HepG2 (cell line): ENCODE results near the gene CFAP90. TPM values are rescaled to one million over a fixed set of nuclear protein-coding genes. Genes with fewer than 3 reads are reported as not detected.

Source experiments
- ATAC-seq: fragments of 200-7000 bp; cut with Tn5 transposase; 3 replicates; pipeline ENCODE4 v1.9.1; 2020; ENCODE audit warnings: mild to moderate bottlenecking, moderate library complexity
- BruUV-seq: library from RNA; stranded (reverse); fragments of 400-500 nt; replicated peaks from 2 replicates; lab custom pipeline; 2021; lab: Mats Ljungman, UMichigan
- CTCF ChIA-PET: fragments of 300-600 bp; formaldehyde crosslinking; extraction: SDS; loops from one replicate; lab custom pipeline; 2021; ENCODE audit warnings: low total read pairs, inconsistent platforms, low intra/inter-chr PET ratio; lab: Yijun Ruan, JAX
- POLR2A ChIA-PET: fragments of 350-600 bp; sonication (Branson Sonifier 250); formaldehyde crosslinking; loops from one replicate; lab custom pipeline; 2020; ENCODE audit warnings: antibody characterized with exemption, inconsistent platforms; lab: Yijun Ruan, JAX
- DNase-seq: peaks from one replicate; pipeline ENCODE4 v3.0.0-alpha.2; 2015; ENCODE audit warnings: low spot score
- FAIRE-seq: peaks from 3 replicates; lab custom pipeline; 2011; peaks lifted over from hg19 to GRCh38; lab: Jason Lieb, UNC
- H2AFZ ChIP-seq: one replicate; pipeline ENCODE4 v1.6.1; 2011; ENCODE audit warnings: low read length, inconsistent platforms
- H3K27ac ChIP-seq: fragments of 300-600 bp; 3 replicates; pipeline ENCODE4 v1.8.0; 2011; ENCODE audit warnings: mixed run types, mild to moderate bottlenecking, mixed read lengths, low read length, inconsistent platforms; ENCODE audit not compliant: insufficient read depth; ENCODE audit errors: extremely low read length
- H3K27me3 ChIP-seq, 2 experiments: fragments of 200-600 bp in 1 of 2; 2 replicates in 1 of 2; 3 replicates in 1 of 2; pipeline versions ENCODE4 v1.6.0 to v1.8.0; 2011; ENCODE audit warnings: low read length in 2 of 2, mild to moderate bottlenecking in 2 of 2, moderate library complexity in 2 of 2, inconsistent platforms in 1 of 2; ENCODE audit not compliant: insufficient read depth in 2 of 2, control insufficient read depth in 1 of 2
- H3K36me3 ChIP-seq, 2 experiments: fragments of 200-600 bp in 1 of 2; replicated peaks in 1 of 2; 2 replicates in 1 of 2; 3 replicates in 1 of 2; pipeline versions ENCODE4 v1.5.1 to v1.8.0; 2011; ENCODE audit warnings: low read length in 2 of 2, inconsistent platforms in 1 of 2; ENCODE audit not compliant: insufficient read depth in 2 of 2, control insufficient read depth in 1 of 2
- H3K4me1 ChIP-seq: 2 replicates; pipeline ENCODE4 v1.5.1; 2012; ENCODE audit warnings: low read length, inconsistent platforms; ENCODE audit not compliant: insufficient read depth
- H3K4me2 ChIP-seq: 2 replicates; pipeline ENCODE4 v1.6.0; 2011; ENCODE audit warnings: low read depth, low read length, inconsistent platforms
- H3K4me3 ChIP-seq, 3 experiments: fragments of 200-600 bp in 1 of 3; sonication (generic), shearing (Covaris generic) in 1 of 3; replicated peaks in 1 of 3; 2 replicates each; pipeline ENCODE4 v1.5.1; 2011 to 2016; ENCODE audit warnings: low read length in 3 of 3, inconsistent platforms in 2 of 3, low read depth in 2 of 3, mild to moderate bottlenecking in 2 of 3, control low read depth in 1 of 3, mixed read lengths in 1 of 3; ENCODE audit not compliant: insufficient read depth in 1 of 3
- H3K79me2 ChIP-seq: one replicate; pipeline ENCODE4 v1.6.1; 2011; ENCODE audit warnings: low read length, inconsistent platforms; ENCODE audit not compliant: insufficient read depth
- H3K9ac ChIP-seq: 2 replicates; pipeline ENCODE4 v1.6.0; 2011; ENCODE audit warnings: mild to moderate bottlenecking, low read depth, low read length, inconsistent platforms; ENCODE audit not compliant: insufficient read depth
- H3K9me3 ChIP-seq: 2 replicates; pipeline ENCODE4 v1.5.1; 2012; ENCODE audit warnings: mild to moderate bottlenecking, low read length
- H4K20me1 ChIP-seq: 2 replicates; pipeline ENCODE4 v1.6.0; 2011; ENCODE audit warnings: inconsistent platforms, mild to moderate bottlenecking, low read length, moderate library complexity; ENCODE audit not compliant: insufficient read depth
- ARID2 ChIP-seq: sonication (generic); formaldehyde crosslinking; IDR thresholded peaks from 2 replicates; pipeline ENCODE4 v1.8.1; 2022; ENCODE audit warnings: mild to moderate bottlenecking, missing genetic modification reagents, borderline replicate concordance
- ATM ChIP-seq: fragments of 450-650 bp; IDR thresholded peaks from 2 replicates; pipeline ENCODE4 v1.7.1; 2017; ENCODE audit warnings: mild to moderate bottlenecking, borderline replicate concordance
- GLI4 ChIP-seq: sonication (generic); formaldehyde crosslinking; IDR thresholded peaks from 2 replicates; pipeline ENCODE4 v1.5.1; 2020; ENCODE audit warnings: missing genetic modification reagents, mild to moderate bottlenecking, moderate library complexity, borderline replicate concordance
- MYC ChIP-seq: sonication (generic); formaldehyde crosslinking; IDR thresholded peaks from 2 replicates; pipeline ENCODE4 v1.9.0; 2021; ENCODE audit warnings: missing genetic modification reagents, borderline replicate concordance
- PCBP1 ChIP-seq: fragments of 200-400 bp; formaldehyde crosslinking; IDR thresholded peaks from 2 replicates; pipeline ENCODE4 v1.6.1; 2017; ENCODE audit warnings: mild to moderate bottlenecking, low read depth, low read length, borderline replicate concordance
- PHB2 ChIP-seq: fragments of 450-650 bp; IDR thresholded peaks from 2 replicates; pipeline ENCODE4 v1.6.1; 2018; ENCODE audit not compliant: partially characterized antibody
- SCMH1 ChIP-seq: sonication (generic); formaldehyde crosslinking; IDR thresholded peaks from 2 replicates; pipeline ENCODE4 v1.9.0; 2021; ENCODE audit warnings: missing genetic modification reagents, mild to moderate bottlenecking, borderline replicate concordance
- ZEB1 ChIP-seq: IDR thresholded peaks from 2 replicates; pipeline ENCODE4 v1.6.1; 2012; ENCODE audit warnings: mild to moderate bottlenecking, low read depth, inconsistent platforms; ENCODE audit not compliant: insufficient replicate concordance
- ZNF160 ChIP-seq: sonication (generic); formaldehyde crosslinking; IDR thresholded peaks from 2 replicates; pipeline ENCODE4 v1.8.0; 2022; ENCODE audit warnings: mild to moderate bottlenecking, inconsistent platforms, missing genetic modification reagents
- ZNF414 ChIP-seq: sonication (generic); formaldehyde crosslinking; IDR thresholded peaks from 2 replicates; pipeline ENCODE4 v1.5.0; 2020; ENCODE audit warnings: missing genetic modification reagents
- ZNF572 ChIP-seq: sonication (generic); formaldehyde crosslinking; IDR thresholded peaks from 2 replicates; pipeline ENCODE4 v1.5.1; 2020; ENCODE audit warnings: mild to moderate bottlenecking, missing genetic modification reagents
- ZNF768 ChIP-seq: sonication (generic); formaldehyde crosslinking; IDR thresholded peaks from 2 replicates; pipeline ENCODE4 v1.4.0; 2020; ENCODE audit warnings: missing genetic modification reagents
- ZNF772 ChIP-seq: sonication (generic); formaldehyde crosslinking; IDR thresholded peaks from 2 replicates; pipeline ENCODE4 v1.5.0; 2020; ENCODE audit warnings: mild to moderate bottlenecking, missing genetic modification reagents
- WGBS: methylation state at CpG from one replicate; pipeline ENCODE4 v1.1.6; 2017; ENCODE audit warnings: low lambda C conversion rate; 5-methylcytosine and 5-hydroxymethylcytosine counted together
- in situ Hi-C: cut with HindIII; loops from 2 replicates; pipeline ENCODE4 v1.10.0; 2017; ENCODE audit warnings: low pct_unique_long_range_greater_than_20kb; ENCODE audit not compliant: extremely low pct_ligation_motif_present
- intact Hi-C: fragments of 100-400 bp; cut with micrococcal nuclease; formaldehyde crosslinking; loops from one replicate; pipeline ENCODE4 v1.10.0; 2022; ENCODE audit not compliant: unreplicated experiment
- polyA plus RNA-seq, 8 experiments: library from polyadenylated mRNA; depleted of rRNA in 3 of 8; stranded (reverse) in 7 of 8; unstranded in 1 of 8; fragments of >200 nt; fragmentation: Illumina TruSeq in 4 of 8; extraction: Trizol in 4 of 8; gene quantifications; 2 replicates each; pipeline versions ENCODE4 v1.2.1 to v1.2.3, GENCODE V29; 2011 to 2016; ENCODE audit warnings: low read depth in 4 of 8, missing spikeins in 1 of 8, mixed read lengths in 1 of 8; ENCODE audit not compliant: insufficient read depth in 1 of 8
- total RNA-seq, 5 experiments: library from RNA; depleted of rRNA; stranded (reverse); fragments of >200 nt; fragmentation: Illumina TruSeq; extraction: Trizol; gene quantifications; 2 replicates each; pipeline ENCODE4 v1.2.3, GENCODE V29; 2016; ENCODE audit warnings: low read depth in 1 of 5
- TF ChIP-seq, protein P1 (sequence below): sonication (generic); formaldehyde crosslinking; IDR thresholded peaks from 2 replicates; pipeline ENCODE4 v1.4.0; 2020; ENCODE audit warnings: missing genetic modification reagents
- TF ChIP-seq, protein P2 (sequence below): sonication (generic); formaldehyde crosslinking; IDR thresholded peaks from 2 replicates; pipeline ENCODE4 v1.5.1; 2020; ENCODE audit warnings: mild to moderate bottlenecking, missing genetic modification reagents, moderate library complexity

Gene CFAP90
- total and polyA plus RNA-seq, 2 of the 13 experiments (the other 11 are each of a cell fraction or from before 2014, with no cell fraction given) = 0.11 TPM; not detected in 1

GRCh38 chr5:7873216-7873615 is 22.3 kb upstream of the CFAP90 start:
- POLR2A ChIA-PET = interaction anchor here (1.9 kb wide), 1 partner anchor 23 kb away, joined by 4 read pairs; the partner anchor contains the start of gene CFAP90
- no peak for TF ChIP-seq PCBP1
- TF ChIP-seq SCMH1 = no peak
- no peak for TF ChIP-seq ATM

DNA sequence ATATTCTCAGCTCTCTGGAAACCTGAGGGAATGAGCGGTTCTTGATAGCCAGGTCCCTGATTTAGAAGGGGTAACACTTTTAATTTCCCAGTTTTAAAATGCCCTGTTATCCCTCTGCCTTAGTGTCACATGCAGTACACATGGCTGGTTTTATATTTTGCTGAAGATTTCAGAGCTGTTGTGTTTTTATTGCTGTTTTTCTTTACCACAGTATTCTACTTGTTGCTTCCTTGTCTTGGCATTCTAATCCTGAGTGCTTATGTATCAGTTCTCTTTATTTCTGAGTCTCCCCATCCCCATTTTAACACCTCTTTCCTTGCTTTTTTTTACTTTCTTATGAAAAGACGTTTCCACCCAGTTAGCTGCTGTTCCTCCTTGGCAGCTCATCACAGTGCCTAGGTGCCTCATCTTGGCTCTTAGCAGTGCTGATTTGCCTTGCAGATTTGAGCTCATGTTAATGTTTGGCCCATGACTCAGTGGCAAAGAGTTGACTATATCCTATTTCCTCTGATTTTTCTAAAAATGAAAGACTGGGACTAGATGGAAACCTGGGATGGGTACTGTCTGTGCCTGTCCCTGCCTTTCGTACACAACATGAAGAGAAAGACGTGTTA is 21.7 kb upstream of the CFAP90 start:
- Histone ChIP-seq H3K4me2 (no peak overlapping the region), H3K9ac (no peak overlapping the region), H3K79me2 (peaks cover 87% of the 10 kb centered on the region), H3K4me3 (no peak overlapping the region), H4K20me1 (peaks cover 15% of the 10 kb centered on the region; the same call in 1 of the 2 replicates), H3K36me3 (peaks cover 3 to 53% of the 10 kb centered on the region in 2 experiments), H3K27ac (no peak overlapping the region), H3K27me3 (no peaks in the 10 kb centered on the region; a peak in 1 of 5 replicates), H3K4me1 (peaks cover 53% of the 10 kb centered on the region), H3K9me3 (no peaks in the 10 kb centered on the region), H2AFZ (no peak overlapping the region)
- ATAC-seq (no peak), FAIRE-seq (no peak), DNase-seq (no peak)
- in situ Hi-C loops (no loop called here), intact Hi-C loops (loop anchor here (5.0 kb wide), 1 partner anchor 1240 kb away; the partner anchor contains the start of genes NSUN2 and SRD5A1)
- 94% methylated on average over 4 of the region's 4 CpGs for WGBS
- ChIA-PET CTCF (no interaction called here), POLR2A (interaction anchor here (1.9 kb wide), 1 partner anchor 22 kb away, joined by 4 read pairs; the partner anchor contains the start of gene CFAP90)
- BruUV-seq = no TSS peak
- TF ChIP-seq ZNF768 (CRISPR knock-in tag) (no peak), ZNF414 (CRISPR knock-in tag) (no peak), MYC (no peak), ZEB1 (no peak), PHB2 (no peak), ZNF160 (no peak), ARID2 (no peak), ZNF572 (CRISPR knock-in tag) (no peak), ZNF772 (CRISPR knock-in tag) (no peak), GLI4 (CRISPR knock-in tag) (no peak)
- TF ChIP-seq, protein P1, sequence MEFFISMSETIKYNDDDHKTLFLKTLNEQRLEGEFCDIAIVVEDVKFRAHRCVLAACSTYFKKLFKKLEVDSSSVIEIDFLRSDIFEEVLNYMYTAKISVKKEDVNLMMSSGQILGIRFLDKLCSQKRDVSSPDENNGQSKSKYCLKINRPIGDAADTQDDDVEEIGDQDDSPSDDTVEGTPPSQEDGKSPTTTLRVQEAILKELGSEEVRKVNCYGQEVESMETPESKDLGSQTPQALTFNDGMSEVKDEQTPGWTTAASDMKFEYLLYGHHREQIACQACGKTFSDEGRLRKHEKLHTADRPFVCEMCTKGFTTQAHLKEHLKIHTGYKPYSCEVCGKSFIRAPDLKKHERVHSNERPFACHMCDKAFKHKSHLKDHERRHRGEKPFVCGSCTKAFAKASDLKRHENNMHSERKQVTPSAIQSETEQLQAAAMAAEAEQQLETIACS (CRISPR knock-in tag) = no peak
- TF ChIP-seq, protein P2, sequence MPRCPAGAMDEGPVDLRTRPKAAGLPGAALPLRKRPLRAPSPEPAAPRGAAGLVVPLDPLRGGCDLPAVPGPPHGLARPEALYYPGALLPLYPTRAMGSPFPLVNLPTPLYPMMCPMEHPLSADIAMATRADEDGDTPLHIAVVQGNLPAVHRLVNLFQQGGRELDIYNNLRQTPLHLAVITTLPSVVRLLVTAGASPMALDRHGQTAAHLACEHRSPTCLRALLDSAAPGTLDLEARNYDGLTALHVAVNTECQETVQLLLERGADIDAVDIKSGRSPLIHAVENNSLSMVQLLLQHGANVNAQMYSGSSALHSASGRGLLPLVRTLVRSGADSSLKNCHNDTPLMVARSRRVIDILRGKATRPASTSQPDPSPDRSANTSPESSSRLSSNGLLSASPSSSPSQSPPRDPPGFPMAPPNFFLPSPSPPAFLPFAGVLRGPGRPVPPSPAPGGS = no peak

More at GRCh38 chr5:7873216-7873615, 22.3 kb upstream of the CFAP90 start:
- ATAC-seq (no peak), FAIRE-seq (no peak), DNase-seq (no peak)
- Histone ChIP-seq H3K4me1 (peaks cover 54% of the 10 kb centered on the region), H3K9ac (no peak overlapping the region), H3K27ac (no peak overlapping the region), H3K4me3 (no peak overlapping the region), H3K36me3 (peaks cover 7 to 53% of the 10 kb centered on the region in 2 experiments), H3K79me2 (peaks cover 81% of the 10 kb centered on the region), H4K20me1 (peaks cover 15% of the 10 kb centered on the region; the same call in 1 of the 2 replicates), H3K9me3 (no peaks in the 10 kb centered on the region), H2AFZ (no peak overlapping the region), H3K4me2 (no peak overlapping the region), H3K27me3 (no peaks in the 10 kb centered on the region; a peak in 1 of 5 replicates)
- no TSS peak for BruUV-seq
- CTCF ChIA-PET = no interaction called here
- WGBS = 95% methylated on average over 9 of the region's 9 CpGs
- intact Hi-C loops = loop anchor here (5.0 kb wide), 1 partner anchor 1241 kb away; the partner anchor contains the start of genes NSUN2 and SRD5A1
- in situ Hi-C loops = no loop called here
